ENCODE data around the gene TP53AIP1.

DNA sequence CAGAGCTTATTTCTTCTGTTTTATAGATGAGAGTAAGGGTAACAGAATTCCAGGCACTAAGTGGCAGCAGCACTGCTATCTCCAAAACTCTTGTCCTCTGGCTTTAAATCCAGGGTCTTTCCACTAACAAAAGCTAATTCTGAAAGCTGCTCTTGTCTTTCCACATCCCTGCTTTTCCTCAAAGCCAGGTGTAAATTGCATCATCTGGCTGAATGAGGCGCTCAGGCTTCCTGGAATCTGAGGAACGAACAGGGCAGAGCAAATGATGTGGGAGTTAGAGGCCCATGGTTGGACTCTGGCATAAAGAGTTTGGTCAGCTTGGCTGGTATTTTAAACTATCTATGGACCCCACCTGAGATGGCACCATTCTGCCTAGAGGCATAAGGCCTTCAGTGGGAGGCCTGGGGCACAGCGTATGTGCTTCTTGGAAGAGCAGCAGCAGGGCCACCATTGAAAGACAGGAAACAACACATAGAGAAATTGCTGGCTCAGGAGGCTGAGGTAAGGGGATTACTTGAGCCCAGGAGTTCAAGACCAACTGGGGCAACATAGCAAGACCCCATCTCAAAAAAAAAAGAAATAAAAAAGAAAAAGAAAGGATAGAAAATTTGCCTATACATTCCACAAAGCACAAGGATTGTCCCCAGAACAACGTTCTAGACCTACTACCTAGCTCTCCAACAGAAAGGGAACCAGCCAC is 49.7 kb downstream of the TP53AIP1 start:
- TF ChIP-seq, protein P1, sequence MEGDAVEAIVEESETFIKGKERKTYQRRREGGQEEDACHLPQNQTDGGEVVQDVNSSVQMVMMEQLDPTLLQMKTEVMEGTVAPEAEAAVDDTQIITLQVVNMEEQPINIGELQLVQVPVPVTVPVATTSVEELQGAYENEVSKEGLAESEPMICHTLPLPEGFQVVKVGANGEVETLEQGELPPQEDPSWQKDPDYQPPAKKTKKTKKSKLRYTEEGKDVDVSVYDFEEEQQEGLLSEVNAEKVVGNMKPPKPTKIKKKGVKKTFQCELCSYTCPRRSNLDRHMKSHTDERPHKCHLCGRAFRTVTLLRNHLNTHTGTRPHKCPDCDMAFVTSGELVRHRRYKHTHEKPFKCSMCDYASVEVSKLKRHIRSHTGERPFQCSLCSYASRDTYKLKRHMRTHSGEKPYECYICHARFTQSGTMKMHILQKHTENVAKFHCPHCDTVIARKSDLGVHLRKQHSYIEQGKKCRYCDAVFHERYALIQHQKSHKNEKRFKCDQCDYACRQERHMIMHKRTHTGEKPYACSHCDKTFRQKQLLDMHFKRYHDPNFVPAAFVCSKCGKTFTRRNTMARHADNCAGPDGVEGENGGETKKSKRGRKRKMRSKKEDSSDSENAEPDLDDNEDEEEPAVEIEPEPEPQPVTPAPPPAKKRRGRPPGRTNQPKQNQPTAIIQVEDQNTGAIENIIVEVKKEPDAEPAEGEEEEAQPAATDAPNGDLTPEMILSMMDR (IDR thresholded peaks at IDR 0.05; ENCODE audit: poor library complexity): no peak
- no peak for TF ChIP-seq EZH2 (IDR thresholded peaks at IDR 0.05; ENCODE audit: borderline replicate concordance)

All from hepatocyte (in vitro differentiated cells).